Esophagus squamous epithelium (tissue), 4 donors: Measurements from ENCODE around the gene COX8A.

Source experiments
- CTCF ChIP-seq, 6 experiments: fragments of 450-650 bp in 4 of 6; fragments of 200-600 bp in 2 of 6; sonication (generic) in 2 of 6; IDR thresholded peaks; one replicate each; pipeline ENCODE4 v1.5.1; 2016 to 2019; ENCODE audit warnings: antibody characterized with exemption in 6 of 6, mild to moderate bottlenecking in 4 of 6, moderate library complexity in 4 of 6
- POLR2A ChIP-seq, 4 donors: fragments of 450-650 bp; IDR thresholded peaks; one replicate each; pipeline ENCODE4 v1.6.1; 2017; ENCODE audit warnings: antibody characterized with exemption in 4 of 4, mild to moderate bottlenecking in 4 of 4, moderate library complexity in 3 of 4

GRCh38 chr11:63966444-63966843 lies 8.0 kb upstream of the COX8A start:
- no peak for TF ChIP-seq POLR2A (IDR thresholded peaks at IDR 0.05)
- no peak for TF ChIP-seq CTCF (IDR thresholded peaks at IDR 0.05)
